HG03457 (cell line): ENCODE measurements around the gene NT5M.

Source experiments
- ATAC-seq: cut with Tn5 transposase; IDR thresholded peaks from one replicate; pipeline ENCODE4 v1.9.1; 2021; ENCODE audit warnings: moderate number of reproducible peaks; ENCODE audit not compliant: unreplicated experiment

NT5M gene

GRCh38 chr17:17352836-17353624 lies 49.9 kb downstream of the NT5M start:
- no peak for ATAC-seq

GRCh38 chr17:17353625-17354484 lies 50.7 kb downstream of the NT5M start:
- no peak for ATAC-seq

- ATAC-seq = no peak
Observed at GRCh38 chr17:17354560-17355349, 51.6 kb downstream of the NT5M start.

GRCh38 chr17:17355426-17355825 lies 52.3 kb downstream of the NT5M start:
- no peak for ATAC-seq

GRCh38 chr17:17356149-17356930 lies 53.2 kb downstream of the NT5M start:
- no peak for ATAC-seq

- ATAC-seq = no peak
Observed at GRCh38 chr17:17356931-17357270, 53.7 kb downstream of the NT5M start.

GRCh38 chr17:17358060-17358751 lies 55.0 kb downstream of the NT5M start:
- no peak for ATAC-seq

- ATAC-seq = no peak
Observed at GRCh38 chr17:17358866-17359265, 55.7 kb downstream of the NT5M start.

- ATAC-seq = no peak
Observed at GRCh38 chr17:17359271-17359670, 56.1 kb downstream of the NT5M start.

- no peak for ATAC-seq
Observed at GRCh38 chr17:17360087-17360730, 57.0 kb downstream of the NT5M start.

- ATAC-seq = no peak
Observed at GRCh38 chr17:17361543-17361866, 58.3 kb downstream of the NT5M start.

GRCh38 chr17:17361867-17362539 lies 58.8 kb downstream of the NT5M start:
- no peak for ATAC-seq

- ATAC-seq = no peak
Observed at GRCh38 chr17:17362540-17362930, 59.4 kb downstream of the NT5M start.

GRCh38 chr17:17363638-17364337 lies 60.6 kb downstream of the NT5M start:
- no peak for ATAC-seq

- ATAC-seq = no peak
Observed at GRCh38 chr17:17364338-17364667, 61.1 kb downstream of the NT5M start.

GRCh38 chr17:17365476-17366110 lies 62.4 kb downstream of the NT5M start:
- ATAC-seq = no peak

- no peak for ATAC-seq
Observed at GRCh38 chr17:17366235-17366634, 63.1 kb downstream of the NT5M start.
